Stimulated activated CD8-positive, alpha-beta memory T cell treated with anti-CD3 and anti-CD28 coated beads, Interleukin-4, amount 100 ng/mL, for 1 hour (primary cell): ENCODE results near the gene ALDH1A1.

Experiments
- DNase-seq, 2 donors: peaks; one replicate each; pipeline ENCODE4 v3.0.0-alpha.2; 2020; ENCODE audit warnings: low read depth in 2 of 2, low spot score in 1 of 2

ALDH1A1 gene

DNA sequence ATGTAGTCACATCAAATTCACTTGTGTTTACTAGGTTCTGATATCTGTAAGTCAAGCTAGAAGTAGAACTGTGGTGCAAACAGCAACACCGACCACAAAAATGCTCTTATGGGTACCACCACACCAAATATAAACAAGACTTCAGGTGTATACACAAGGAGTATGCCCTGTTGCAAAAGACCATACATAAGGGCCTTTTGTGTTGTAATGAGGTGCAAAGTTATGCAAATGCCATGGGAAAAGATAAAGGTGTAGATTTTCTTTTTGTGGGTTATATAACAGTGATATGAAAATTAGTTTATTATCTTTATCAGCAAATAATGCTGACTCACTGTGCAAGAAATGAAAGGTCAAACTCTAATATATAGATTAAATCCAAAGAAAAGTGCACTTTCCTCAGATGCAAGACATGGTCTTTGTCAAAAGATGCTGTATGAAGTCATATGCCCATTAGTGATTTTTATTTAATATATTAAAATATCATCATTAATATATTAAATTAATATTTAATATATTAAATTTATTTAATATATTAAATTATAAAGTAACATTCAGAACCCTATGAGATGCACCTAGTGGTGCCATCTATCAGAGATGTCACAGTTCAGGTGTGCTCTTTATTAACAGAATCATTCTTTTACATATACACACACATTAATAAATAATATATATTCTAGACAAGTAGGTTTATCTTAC, 26.7 kb upstream of the ALDH1A1 start:
- DNase-seq, result no peak

DNA sequence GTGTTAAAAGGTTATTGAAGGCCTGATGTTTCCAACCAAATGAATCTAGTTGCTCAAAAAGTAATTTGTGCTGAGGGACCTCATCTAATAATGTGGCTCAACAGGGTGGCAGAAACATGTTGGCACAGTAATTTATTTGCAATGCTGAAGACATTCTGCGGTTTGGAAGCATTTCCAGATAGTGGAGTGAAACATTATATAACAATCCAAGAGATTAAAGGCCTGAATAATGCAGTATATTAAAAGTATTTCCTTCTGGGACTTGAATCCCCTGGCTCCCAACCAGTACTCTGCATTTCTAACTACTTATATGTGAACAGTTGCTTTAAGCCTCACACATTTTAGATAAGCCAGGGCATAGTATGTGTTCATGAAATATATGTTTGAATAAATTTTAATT, 25.9 kb upstream of the ALDH1A1 start:
- DNase-seq, result no peak

DNA sequence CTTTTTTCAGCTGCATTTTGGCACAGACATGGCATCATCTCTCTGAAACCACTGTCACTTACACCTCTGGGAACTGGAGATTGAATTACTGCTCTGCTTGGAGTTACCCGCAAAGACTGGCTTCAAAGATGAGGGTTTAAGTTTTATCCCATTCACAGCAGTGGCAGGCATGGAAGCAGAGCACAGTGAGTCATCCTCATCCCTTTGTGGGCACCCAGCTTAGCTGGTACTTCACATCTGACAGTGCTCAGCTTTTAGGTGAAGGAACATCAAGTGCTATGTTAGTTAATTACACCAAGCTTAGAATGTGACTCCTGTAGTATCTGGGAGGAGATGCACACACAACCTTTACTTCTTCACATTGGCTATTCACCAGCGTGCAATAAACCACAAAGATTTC, 24.8 kb upstream of the ALDH1A1 start:
- DNase-seq, result no peak

DNA sequence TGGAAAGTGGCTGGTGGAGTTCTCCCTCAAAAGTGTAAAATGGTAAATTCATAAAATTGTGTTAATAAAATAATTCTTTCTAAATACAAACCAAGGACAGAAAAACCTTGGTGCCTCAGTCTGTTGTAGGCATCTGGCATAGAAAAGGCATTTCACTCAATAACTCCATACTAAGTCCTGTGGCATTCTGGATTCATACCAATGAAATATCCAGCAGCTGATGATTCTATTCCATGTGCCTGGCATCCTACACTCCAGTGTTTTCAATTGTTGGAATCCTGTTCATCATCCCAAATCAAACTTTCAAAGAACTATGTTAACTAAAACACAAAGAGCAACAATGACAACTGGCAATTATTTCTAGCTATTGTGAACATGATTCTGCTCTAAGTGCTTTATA, 21.6 kb upstream of the ALDH1A1 start:
- no peak for DNase-seq

DNA sequence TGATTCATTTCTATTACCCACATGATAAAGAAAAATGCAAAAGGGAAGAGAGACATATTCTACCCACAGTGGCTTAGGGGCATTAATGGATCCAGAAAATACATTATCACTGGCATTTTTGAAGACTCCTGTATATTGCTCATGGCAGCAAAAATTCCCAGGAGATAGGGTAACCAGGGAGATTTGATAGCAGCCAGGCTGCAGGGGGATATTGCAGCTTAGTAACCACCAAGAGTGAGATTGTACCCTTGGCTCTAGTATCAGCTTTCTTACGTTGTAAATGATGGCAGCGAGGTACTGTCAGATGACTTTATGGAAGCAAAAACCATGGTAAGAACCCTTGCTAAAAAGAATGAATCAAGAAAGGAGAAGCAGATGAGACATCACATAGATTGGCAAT, 19.8 kb upstream of the ALDH1A1 start:
- DNase-seq, result no peak

DNA sequence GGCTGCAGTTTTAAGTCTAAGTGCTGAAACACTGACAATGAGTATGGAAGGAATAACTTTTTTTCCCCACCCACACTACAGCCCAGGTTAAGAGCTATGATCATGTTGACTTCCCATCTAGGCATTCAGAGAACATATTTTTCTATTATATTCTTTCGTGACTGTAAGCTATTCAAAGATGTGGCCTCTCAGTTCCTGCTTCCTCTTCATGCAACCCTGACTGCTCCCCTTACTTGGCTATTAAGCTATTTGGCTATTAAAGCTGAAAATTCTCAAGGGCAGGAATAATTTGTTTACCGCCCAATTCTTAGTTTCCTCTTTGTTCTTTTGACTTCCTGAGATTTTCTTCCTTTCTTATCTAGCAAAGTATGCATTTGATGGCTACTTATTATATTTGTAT, 18.6 kb upstream of the ALDH1A1 start:
- DNase-seq, result no peak

DNA sequence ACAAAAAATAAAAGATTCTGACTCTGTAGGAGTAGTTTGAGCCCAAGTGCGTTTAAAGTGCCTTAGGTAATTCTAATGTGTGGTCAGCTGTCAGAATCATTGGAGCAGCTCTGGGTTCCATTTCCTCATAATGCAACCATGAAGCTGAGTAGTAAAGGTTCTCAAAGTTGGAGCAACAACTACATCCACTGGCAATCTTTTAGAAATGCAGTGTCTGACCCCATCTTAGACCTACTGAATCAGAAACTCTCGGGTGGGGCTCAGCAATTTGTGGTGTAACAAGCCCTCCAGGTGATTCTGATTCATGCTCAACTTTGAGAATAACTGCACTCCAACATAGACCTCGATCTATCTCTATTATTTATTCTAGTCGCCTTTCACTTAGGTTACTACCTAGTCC, 7.6 kb upstream of the ALDH1A1 start:
- no peak for DNase-seq

DNA sequence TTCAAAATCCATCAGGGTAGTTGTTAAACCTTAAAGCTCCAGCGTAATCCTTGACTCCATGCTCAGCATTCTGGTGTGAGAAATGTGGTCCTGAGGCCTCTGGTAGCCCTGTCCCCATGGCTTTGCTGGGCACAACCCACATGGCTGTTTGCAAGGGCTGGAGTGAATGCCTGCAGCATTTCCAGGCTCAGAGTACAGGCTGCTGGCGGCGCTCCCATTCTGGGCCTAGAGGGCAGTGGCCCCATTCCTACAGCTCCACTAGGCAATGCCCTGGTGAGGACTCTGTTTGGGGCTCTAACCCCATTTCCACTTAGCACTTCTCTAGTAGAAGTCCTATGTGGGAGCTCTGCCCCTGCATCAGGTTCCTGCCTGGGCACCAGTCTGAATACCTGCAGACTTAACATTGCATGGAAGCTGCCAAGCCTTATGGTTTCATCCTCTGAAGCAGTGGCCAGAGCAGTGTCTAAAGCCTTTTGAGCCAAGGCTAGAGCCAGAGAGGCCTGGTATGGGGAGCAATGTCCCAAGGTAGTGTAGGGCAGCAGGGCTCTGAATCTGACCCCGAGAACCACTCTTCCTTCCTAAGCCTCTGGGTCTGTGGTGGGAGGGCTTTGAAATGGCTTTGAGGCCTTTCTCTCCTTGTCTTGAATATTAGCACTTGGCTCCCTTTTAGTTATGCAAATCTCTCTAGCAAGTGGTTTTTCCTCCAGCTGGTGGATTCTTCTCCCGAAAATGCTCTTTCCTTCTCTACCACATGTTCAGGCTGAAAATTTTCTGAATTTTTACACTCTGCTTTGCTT, 5.8 kb upstream of the ALDH1A1 start:
- DNase-seq, result no peak

DNA sequence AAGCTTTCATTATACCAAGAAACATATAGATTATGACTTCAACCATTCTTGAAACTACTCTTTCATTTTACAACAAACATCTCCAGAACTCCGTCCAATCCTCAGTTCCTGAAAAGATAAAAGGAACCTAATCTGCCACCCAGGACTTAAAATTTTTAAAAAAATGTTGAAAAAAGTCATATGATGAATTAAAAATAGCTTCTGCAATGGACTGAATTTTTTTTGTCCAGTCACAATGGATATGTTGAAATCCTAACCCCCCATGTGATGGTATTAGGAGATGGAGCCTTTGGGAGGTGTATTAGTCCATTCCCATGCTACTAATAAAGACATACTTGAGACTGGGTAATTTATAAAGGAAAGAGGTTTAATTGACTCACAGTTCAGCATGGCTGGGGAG, 2.7 kb upstream of the ALDH1A1 start:
- DNase-seq, result no peak

DNA sequence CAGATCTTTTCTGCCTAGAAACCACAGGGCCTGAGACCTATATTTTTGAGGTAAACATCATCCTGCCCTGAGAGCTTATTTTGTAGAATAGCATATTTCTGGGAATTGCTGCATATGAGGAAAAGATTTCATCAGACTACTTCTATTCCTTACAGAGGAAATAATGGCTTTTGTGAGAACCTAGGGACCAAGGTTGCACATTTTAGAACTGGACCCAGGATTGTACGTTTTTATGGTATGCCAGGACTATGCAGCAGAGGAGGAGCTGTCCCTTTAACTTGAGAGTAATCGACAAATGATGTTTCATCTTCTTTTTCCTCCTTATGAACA, 2.2 kb upstream of the ALDH1A1 start:
- no peak for DNase-seq

DNA sequence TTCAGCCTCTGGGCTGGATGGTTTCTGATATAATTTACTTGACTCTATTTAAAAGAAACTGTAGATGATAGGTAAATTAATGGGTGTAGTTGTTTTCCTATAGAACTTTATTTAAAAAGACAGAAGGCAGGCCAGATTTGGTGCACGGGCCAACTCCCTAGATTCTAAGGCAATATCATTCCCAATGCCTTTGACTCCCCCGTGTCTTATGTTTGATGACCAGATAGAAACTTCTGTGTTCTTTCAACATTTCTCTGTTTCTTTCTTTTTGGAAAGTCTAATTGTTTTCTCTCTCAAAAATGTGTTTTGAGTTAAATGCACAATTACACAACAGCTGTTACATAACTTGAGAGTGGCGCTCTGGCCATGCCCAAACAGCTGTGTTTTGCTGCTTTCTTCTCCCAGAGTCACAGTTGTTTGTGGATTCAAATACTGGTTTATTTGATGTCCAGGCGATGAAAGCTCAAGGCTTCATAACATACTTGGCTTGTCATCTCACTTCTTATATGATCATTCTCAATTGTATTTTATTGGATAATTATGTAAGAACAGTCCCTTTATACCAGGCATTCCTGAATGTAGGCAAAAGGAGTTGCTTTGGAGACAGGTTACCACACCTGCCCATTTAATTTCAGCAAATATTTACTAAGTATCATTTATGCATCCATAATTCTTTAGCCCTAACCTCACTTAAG, 1.7 kb upstream of the ALDH1A1 start:
- DNase-seq, result no peak

DNA sequence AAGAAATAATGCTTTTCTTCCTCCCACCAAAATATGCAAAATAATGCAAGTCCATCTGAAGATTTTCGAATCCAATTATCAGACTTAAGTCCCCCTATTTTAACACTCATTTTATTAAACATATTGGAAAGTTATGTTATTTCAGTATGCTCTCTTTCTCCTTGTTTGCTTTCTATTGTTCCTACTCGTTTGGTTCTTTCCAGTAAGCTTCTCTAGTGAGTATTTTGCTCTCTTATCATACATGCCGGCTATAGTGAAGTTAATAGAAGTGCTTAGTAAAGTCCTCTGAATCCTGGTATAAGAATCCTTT, 517 bp downstream of the ALDH1A1 start:
- no peak for DNase-seq

DNA sequence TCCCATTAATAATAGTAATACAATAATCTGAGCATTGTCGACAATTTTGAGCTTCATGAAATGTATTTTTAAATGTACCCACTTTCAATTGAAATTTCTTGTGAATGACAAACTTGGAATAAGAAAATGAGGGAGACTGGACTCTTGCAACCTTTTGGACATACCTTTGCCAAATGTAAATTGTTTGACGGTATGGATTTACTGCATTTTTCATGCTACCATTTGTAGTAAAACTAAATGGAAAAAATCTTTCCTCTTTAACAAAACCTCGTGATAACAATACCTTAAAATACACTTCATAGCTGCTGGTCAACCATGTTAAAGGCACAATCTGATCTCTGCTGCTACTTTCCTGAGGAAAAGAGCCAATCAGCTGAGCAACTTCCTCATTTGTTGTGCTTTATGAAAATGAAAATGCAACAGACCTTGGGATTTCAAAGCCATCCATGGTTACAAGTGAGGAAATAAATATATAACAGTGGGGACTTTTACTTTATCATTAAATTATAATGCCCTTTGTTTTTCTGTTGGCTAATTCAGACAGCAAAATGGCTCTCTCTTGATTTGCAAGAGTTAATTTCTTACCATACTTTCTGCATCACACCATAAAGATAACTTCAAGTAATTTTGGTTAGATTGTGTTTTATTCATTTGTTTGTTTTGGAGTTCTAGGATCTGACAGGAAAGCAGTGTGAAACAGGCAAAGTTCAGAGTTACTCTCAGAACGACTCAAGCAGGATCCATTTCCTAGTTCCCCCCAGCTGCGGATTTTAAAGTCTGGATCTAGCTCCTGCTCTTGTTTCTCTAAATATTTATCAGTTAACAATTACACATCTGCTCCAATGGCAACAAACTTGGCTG, 1.1 kb downstream of the ALDH1A1 start:
- DNase-seq, result no peak

DNA sequence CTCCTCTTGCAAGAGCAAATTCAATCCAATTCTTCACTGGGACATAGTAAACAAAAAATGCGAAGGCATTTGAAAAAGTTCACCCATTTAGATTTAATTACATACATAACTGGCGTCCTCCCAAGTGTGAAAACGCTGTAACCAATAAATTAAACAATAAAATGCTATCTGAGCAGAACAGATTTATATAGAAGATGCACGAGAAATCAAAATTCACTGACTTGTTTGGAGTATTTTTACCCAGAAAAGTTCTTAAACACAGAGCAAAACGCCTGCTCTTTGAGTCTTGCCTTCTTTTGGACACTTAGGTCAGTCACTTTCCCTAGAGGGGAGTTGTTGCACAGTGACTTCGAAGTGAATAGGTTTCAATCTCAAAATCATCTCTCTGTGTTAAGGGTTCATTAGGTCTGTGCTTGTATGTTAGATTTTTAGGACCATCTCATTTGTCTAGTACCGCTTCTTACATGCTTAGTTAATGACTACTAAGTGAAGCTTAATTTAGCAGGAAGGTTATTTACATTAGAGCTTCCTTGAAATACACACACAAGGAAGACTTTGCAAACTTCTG, 1.9 kb downstream of the ALDH1A1 start:
- no peak for DNase-seq

DNA sequence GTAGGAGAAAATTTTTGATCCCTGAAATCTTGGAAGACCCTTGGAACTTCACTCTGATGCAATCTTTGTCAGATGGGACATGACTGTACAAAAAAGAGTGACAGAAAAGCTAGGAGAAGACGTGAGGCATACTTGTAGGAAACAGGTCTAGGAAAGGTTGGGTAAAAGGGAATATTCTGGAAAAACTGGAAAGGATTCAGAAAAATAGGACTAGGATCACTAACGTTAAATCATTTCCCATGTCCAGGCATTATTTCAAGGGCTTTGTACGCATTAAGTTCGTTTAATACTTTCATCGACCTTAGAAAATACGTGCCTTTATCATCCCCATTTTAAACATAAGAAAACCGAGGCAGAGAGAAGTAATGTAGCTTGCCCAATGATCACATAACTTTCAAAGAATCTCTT, 2.9 kb downstream of the ALDH1A1 start:
- DNase-seq, result no peak

DNA sequence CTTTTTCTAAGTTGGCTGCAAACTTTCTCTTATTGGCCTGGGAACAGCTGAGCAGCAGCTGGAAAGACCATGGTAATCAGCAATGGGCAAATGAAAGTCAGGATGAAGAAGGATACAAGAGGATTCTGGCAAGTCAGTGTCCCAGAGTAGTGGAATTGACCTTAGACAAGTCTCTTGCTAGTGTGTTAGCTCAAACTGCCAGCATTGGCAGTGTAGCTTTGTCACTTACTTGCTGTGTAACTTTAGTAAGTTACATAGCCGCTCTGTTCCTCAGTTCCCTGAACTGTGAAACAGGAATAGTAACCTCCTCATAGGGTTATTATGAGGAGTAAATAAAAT, 3.6 kb downstream of the ALDH1A1 start:
- DNase-seq, result no peak

DNA sequence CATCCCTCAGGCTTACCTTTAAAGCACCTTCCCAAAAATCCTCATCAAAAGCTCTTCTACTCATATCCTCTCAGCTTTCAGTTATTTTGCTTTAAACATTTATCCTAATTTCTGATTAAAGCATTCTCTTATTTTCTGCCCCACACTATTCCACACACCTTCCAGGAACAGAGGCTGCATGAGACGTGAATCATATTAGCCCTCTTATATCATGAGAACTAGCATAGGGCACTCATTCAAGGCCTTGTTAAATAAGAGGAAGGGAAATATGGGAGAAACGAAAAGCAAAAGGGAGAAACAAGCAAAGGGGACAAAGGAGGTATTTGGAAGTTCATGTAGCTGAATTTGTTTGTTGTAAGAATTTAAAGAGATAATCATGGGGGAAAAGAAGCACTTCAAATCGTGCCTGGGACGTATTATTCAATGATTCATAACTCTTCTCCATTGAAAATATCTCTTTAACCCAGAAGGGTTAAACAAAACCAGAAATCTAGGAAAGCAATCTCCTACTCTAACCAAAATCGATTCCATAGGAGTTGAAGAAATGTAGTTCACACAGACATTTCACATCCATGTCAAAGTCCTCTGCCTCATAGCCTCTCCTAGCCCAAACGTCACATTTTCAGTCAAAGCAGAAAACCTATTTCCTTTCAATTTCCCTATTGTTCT, 4.1 kb downstream of the ALDH1A1 start:
- no peak for DNase-seq

DNA sequence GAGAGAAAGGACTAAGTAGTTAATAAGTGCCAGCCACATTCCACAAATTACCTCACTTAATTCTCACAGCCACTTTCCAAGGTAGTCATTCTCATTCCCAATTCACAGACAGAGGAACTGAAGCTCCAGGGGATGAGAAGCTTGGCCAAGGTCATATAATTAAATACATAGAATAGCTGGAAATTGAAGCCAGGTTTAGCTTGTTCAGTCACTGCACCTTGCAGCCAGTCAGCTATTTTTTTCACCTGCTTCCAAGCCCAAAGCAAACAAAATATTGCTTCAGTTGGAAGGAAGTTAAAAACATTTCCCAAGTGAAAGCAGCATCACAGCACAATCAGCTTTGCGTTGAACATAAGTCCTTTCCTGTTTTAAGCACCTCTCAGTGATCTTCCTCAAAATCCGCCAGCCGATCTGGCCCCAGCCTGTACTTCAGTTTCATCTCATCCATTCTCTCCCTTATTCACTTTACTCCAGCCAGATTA, 4.8 kb downstream of the ALDH1A1 start:
- DNase-seq, result no peak

DNA sequence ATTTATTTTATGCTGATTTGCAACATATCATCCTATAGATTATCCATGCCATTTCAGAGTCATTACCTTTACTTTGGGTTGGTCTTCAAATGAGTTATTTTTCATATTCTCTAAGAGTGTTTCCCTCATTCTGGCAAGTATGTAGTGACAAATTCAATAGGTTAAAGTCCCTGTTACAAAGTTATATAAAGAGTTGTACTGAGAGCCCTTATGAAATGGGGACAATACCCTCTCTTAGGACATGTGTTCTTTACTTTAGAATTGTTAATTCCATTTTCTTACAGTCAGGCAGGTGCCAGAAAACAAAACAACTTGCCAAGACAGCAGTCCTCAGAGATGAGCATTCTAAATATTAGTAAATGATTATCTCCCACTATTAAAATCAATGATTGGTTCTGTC, 6.0 kb downstream of the ALDH1A1 start:
- DNase-seq, result no peak

DNA sequence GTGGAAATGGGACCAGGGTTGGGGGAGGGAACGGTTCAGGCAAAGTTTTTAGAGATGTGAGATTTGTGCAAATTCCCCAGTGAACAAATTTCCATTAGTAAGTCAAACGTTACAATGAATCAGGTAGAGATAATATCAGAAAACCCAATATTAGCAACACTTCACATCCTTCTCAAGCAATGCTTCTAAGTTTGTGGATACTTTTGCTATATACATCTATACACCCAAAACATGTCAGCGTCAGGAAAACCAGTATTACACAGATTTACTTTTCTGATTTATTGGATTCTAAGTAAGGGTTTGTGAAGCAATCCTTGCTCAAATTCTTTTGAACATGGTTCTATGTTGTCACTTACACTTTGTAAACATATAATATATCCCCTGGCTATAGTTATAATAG, 6.5 kb downstream of the ALDH1A1 start:
- DNase-seq, result no peak

DNA sequence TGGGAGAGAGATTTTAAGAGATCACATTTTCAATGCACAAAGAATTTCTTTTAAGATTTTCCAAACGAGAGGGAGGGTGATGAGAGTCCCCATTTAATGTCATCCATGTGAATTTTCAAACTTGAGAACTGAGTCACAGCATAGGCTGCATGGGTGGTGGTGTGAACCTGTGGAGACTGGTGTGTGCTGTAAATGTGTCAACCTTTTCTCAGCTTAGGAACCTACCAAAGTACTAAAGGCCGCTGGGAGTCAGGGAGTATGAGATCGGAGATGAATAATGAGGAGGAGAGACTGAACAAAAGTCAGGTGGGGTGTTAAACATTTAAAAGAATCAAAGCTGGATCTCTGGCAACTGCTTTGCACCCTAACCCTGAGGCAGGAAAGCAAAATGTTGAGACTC, 7.5 kb downstream of the ALDH1A1 start:
- DNase-seq, result no peak
